Immature natural killer cell (primary cell): ENCODE results near the gene DISC1. TPM values are rescaled to one million over a fixed set of nuclear protein-coding genes. Genes with fewer than 3 reads are reported as not detected.
"Not testable (repeated sequence)": the region's sequence is repeated elsewhere in the genome, so short reads cannot be mapped to it uniquely, and the experiment has no call there.

Experiments used
- DNase-seq, 3 donors: peaks; one replicate each; pipeline ENCODE4 v3.0.0; 2022; ENCODE audit warnings: mixed read lengths in 1 of 3
- H3K27ac Mint-ChIP-seq, 6 donors: one replicate each; pipeline ENCODE4 v1.8.0; 2020; ENCODE audit warnings: mixed read lengths in 6 of 6, mild to moderate bottlenecking in 5 of 6, inconsistent platforms in 4 of 6, moderate library complexity in 3 of 6
- H3K27me3 Mint-ChIP-seq, 3 donors: one replicate each; pipeline ENCODE4 v1.8.0; 2020 to 2021; ENCODE audit warnings: low read depth in 3 of 3, mild to moderate bottlenecking in 3 of 3, mixed read lengths in 3 of 3, moderate library complexity in 3 of 3, inconsistent platforms in 1 of 3
- H3K36me3 Mint-ChIP-seq, 3 donors: one replicate each; pipeline ENCODE4 v1.8.0; 2020; ENCODE audit warnings: mixed read lengths in 3 of 3, inconsistent platforms in 2 of 3, mild to moderate bottlenecking in 2 of 3
- H3K4me1 Mint-ChIP-seq, 2 donors: one replicate each; pipeline ENCODE4 v1.8.0; 2020; ENCODE audit warnings: inconsistent platforms in 2 of 2, mild to moderate bottlenecking in 2 of 2, mixed read lengths in 2 of 2, moderate library complexity in 1 of 2
- H3K4me3 Mint-ChIP-seq, 5 donors: one replicate each; pipeline ENCODE4 v1.8.0; 2020; ENCODE audit warnings: mild to moderate bottlenecking in 5 of 5, mixed read lengths in 5 of 5, inconsistent platforms in 3 of 5, moderate library complexity in 3 of 5
- H3K9me3 Mint-ChIP-seq, 6 donors: one replicate each; pipeline ENCODE4 v1.8.0; 2020; ENCODE audit warnings: mild to moderate bottlenecking in 6 of 6, mixed read lengths in 6 of 6, inconsistent platforms in 4 of 6, moderate library complexity in 3 of 6
- polyA plus RNA-seq, 3 donors: library from polyadenylated mRNA; unstranded; fragments of 300-500 nt; fragmentation: Illumina TruSeq; gene quantifications; one replicate each; pipeline ENCODE4 v1.2.3, GENCODE V29; 2021

The DISC1 gene
- polyA plus RNA-seq, 3 donors from 2014 or later = 1.1 to 1.3 TPM; not detected in 1

GRCh38 chr1:231612393-231613089 is 14.0 kb upstream of the DISC1 start:
- Mint-ChIP-seq H3K27ac (peak overlapping the region; percentile 55 to 90 (median 72)), H3K4me1 (peaks cover 52 to 55% of the 10 kb centered on the region in 2 donors), H3K36me3 (peaks cover 0 to 9% (median 3%) of the 10 kb centered on the region in 3 donors), H3K9me3 (no peaks in the 10 kb centered on the region), H3K4me3 (peak overlapping the region; percentile 64 to 92 (median 82)), H3K27me3 (peaks cover 3 to 16% (median 4%) of the 10 kb centered on the region in 3 donors)
- DNase-seq = peak; percentile 66 to 70 (median 69)

- no peak for DNase-seq
- Mint-ChIP-seq H3K27ac (peak overlapping the region in 2 of 6 donors; percentile 14 to 17), H3K4me1 (peaks cover 52 to 55% of the 10 kb centered on the region in 2 donors), H3K27me3 (peaks cover 3 to 15% (median 9%) of the 10 kb centered on the region in 3 donors), H3K9me3 (no peaks in the 10 kb centered on the region), H3K36me3 (peaks cover 0 to 9% (median 3%) of the 10 kb centered on the region in 3 donors), H3K4me3 (peak overlapping the region; percentile 64 to 92 (median 82))
These were observed 12.9 kb upstream of the DISC1 start for GRCh38 chr1:231613419-231614349.

GRCh38 chr1:231616667-231617066 is 9.9 kb upstream of the DISC1 start:
- Mint-ChIP-seq H3K4me3 (no peak overlapping the region), H3K27ac (no peak overlapping the region), H3K27me3 (peaks cover 6 to 10% (median 6%) of the 10 kb centered on the region in 3 donors), H3K4me1 (peaks cover 38% of the 10 kb centered on the region in 2 donors), H3K36me3 (no peaks in the 10 kb centered on the region), H3K9me3 (no peaks in the 10 kb centered on the region)
- DNase-seq = no peak

GRCh38 chr1:231618609-231619256 is 7.9 kb upstream of the DISC1 start:
- H3K36me3 Mint-ChIP-seq = no peaks in the 10 kb centered on the region

GRCh38 chr1:231619257-231619634 is 7.3 kb upstream of the DISC1 start:
- Mint-ChIP-seq H3K27me3 (peaks cover 2 to 23% (median 10%) of the 10 kb centered on the region in 3 donors), H3K27ac (no peak overlapping the region), H3K4me3 (no peak overlapping the region), H3K4me1 (peaks cover 12% of the 10 kb centered on the region in 2 donors), H3K36me3 (no peaks in the 10 kb centered on the region), H3K9me3 (peaks cover 0 to 3% (median 0%) of the 10 kb centered on the region in 6 donors)
- no peak for DNase-seq

More at GRCh38 chr1:231618609-231619256, 7.9 kb upstream of the DISC1 start:
- H3K27me3 Mint-ChIP-seq = peaks cover 2 to 20% (median 10%) of the 10 kb centered on the region in 3 donors
- H3K4me3 Mint-ChIP-seq = no peak overlapping the region
- H3K9me3 Mint-ChIP-seq = peaks cover 0 to 3% (median 0%) of the 10 kb centered on the region in 6 donors
- H3K27ac Mint-ChIP-seq = no peak overlapping the region
- DNase-seq = no peak
- peaks cover 17% of the 10 kb centered on the region in 2 donors for H3K4me1 Mint-ChIP-seq

- Mint-ChIP-seq H3K4me3 (peak overlapping the region; percentile 15 to 59 (median 38)), H3K4me1 (peaks cover 30 to 32% of the 10 kb centered on the region in 2 donors), H3K27ac (peak overlapping the region in 1 of 6 donors; percentile 48), H3K27me3 (peaks cover 7 to 25% (median 9%) of the 10 kb centered on the region in 3 donors)
- not testable (repeated sequence) for H3K9me3 Mint-ChIP-seq, H3K36me3 Mint-ChIP-seq, DNase-seq
These were observed 1.5 kb upstream of the DISC1 start for GRCh38 chr1:231625042-231625441.

GRCh38 chr1:231625975-231626534 is 535 bp upstream of the DISC1 start:
- no peaks in the 10 kb centered on the region for H3K36me3 Mint-ChIP-seq
- no peak for DNase-seq

GRCh38 chr1:231626951-231627614 is 493 bp downstream of the DISC1 start:
- Mint-ChIP-seq H3K27ac (peak overlapping the region; percentile 56 to 75 (median 70)), H3K4me3 (peak overlapping the region; percentile 77 to 94 (median 90)), H3K4me1 (peaks cover 30 to 32% of the 10 kb centered on the region in 2 donors), H3K9me3 (peaks cover 0 to 3% (median 0%) of the 10 kb centered on the region in 6 donors), H3K27me3 (peaks cover 5 to 20% (median 9%) of the 10 kb centered on the region in 3 donors), H3K36me3 (no peaks in the 10 kb centered on the region)
- DNase-seq = peak; percentile 22 to 37 (median 24)

More at GRCh38 chr1:231625975-231626534, 535 bp upstream of the DISC1 start:
- H3K27ac Mint-ChIP-seq = peak overlapping the region; percentile 38 to 91 (median 78)
- peaks cover 30 to 32% of the 10 kb centered on the region in 2 donors for H3K4me1 Mint-ChIP-seq
- peaks cover 5 to 25% (median 9%) of the 10 kb centered on the region in 3 donors for H3K27me3 Mint-ChIP-seq
- H3K9me3 Mint-ChIP-seq = peaks cover 0 to 3% (median 0%) of the 10 kb centered on the region in 6 donors
- peak overlapping the region; percentile 87 to 97 (median 93) for H3K4me3 Mint-ChIP-seq

- Mint-ChIP-seq H3K4me3 (peak overlapping the region; percentile 46 to 93 (median 79)), H3K4me1 (peaks cover 30 to 32% of the 10 kb centered on the region in 2 donors)
- DNase-seq = no peak
These were observed 1.8 kb downstream of the DISC1 start for GRCh38 chr1:231628207-231628876.

GRCh38 chr1:231629132-231629531 is 2.5 kb downstream of the DISC1 start:
- Mint-ChIP-seq H3K36me3 (no peaks in the 10 kb centered on the region), H3K27me3 (peaks cover 1 to 9% (median 5%) of the 10 kb centered on the region in 3 donors), H3K27ac (peak overlapping the region in 2 of 6 donors; percentile 1 to 48), H3K4me3 (peak overlapping the region in 2 of 5 donors; percentile 30 to 51), H3K4me1 (peaks cover 30 to 32% of the 10 kb centered on the region in 2 donors), H3K9me3 (no peaks in the 10 kb centered on the region)
- DNase-seq = peak in 2 of 3 donors; percentile 7 to 15

More at GRCh38 chr1:231628207-231628876, 1.8 kb downstream of the DISC1 start:
- Mint-ChIP-seq H3K9me3 (peaks cover 0 to 1% (median 0%) of the 10 kb centered on the region in 6 donors), H3K27me3 (peaks cover 1 to 10% (median 9%) of the 10 kb centered on the region in 3 donors), H3K36me3 (no peaks in the 10 kb centered on the region), H3K27ac (peak overlapping the region in 4 of 6 donors; percentile 25 to 75 (median 51))

- H3K4me1 Mint-ChIP-seq = peaks cover 28 to 30% of the 10 kb centered on the region in 2 donors
- H3K4me3 Mint-ChIP-seq = no peak overlapping the region
- DNase-seq = no peak
- H3K9me3 Mint-ChIP-seq = no peaks in the 10 kb centered on the region
- H3K27ac Mint-ChIP-seq = no peak overlapping the region
- H3K36me3 Mint-ChIP-seq = peaks cover 0 to 4% (median 0%) of the 10 kb centered on the region in 3 donors
- peaks cover 1 to 5% (median 4%) of the 10 kb centered on the region in 3 donors for H3K27me3 Mint-ChIP-seq
These were observed 4.1 kb downstream of the DISC1 start for GRCh38 chr1:231630558-231631205.
